ENCODE measurements around the gene ZMAT5. TPM values are rescaled to one million over a fixed set of nuclear protein-coding genes. Genes with fewer than 3 reads are reported as not detected.

ZMAT5 gene
- polyA plus RNA-seq, 1 experiment = 16.4 TPM

DNA sequence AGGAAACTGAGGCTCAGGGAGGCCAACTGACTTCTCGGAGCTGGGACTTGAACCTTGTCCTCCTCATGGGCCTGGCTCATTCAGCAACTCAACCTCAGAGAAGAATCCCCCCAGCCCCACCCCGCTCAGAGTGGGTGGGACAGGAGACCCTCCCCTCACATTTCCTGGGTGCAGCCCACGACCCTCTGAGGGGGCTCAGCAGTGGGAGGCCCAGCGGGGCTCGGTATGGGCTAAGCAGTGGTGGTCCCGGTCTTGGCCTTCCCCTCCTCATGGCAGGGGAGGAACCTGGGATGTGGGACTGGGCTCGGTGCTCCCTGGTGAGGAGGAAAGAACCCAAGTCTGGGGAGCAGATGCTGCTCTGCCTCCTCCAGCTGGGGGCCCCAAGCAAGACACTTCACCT, 61.2 kb downstream of the ZMAT5 start:
- H3K27ac ChIP-seq (ENCODE audit: low read depth, low read length) = no peak overlapping the region
- no peak for DNase-seq (ENCODE audit: low read depth, low spot score)

DNA sequence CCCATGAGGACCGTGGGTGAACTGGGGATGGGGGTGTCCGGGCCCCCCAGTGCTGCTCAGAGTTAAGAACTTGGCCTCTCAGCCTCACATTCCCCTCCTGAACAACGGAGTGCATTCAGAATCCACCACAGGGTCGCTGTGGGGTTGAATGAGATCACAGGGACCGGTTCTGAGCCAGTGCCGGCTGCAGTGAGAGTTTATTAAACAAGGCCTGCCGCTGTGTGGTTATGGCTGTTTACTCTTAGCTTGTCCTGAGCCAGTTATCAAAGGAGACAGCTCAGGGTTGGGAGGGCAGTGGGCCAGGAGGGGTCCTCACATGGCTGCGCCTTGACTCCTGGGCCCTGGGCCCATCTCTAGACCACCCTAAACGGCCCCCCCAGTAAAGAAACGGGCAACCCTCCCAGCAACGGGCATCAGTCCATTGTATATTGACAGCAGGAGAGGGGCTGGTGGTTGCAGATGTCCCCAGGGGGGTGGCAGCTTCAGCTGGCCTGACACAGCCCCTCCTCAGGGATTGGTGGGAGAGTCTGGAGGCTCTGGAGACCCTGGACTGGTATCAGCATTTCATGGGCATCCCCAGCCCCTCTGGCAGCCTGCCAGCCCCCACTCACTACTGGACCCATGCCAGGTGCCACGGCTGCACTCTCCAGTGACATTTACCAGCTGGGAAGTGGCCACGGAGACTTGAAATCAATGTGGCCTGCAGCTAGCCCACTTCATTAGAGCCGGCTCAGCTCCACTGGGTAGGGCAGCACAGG, 62.1 kb downstream of the ZMAT5 start:
- TF ChIP-seq, protein P1, sequence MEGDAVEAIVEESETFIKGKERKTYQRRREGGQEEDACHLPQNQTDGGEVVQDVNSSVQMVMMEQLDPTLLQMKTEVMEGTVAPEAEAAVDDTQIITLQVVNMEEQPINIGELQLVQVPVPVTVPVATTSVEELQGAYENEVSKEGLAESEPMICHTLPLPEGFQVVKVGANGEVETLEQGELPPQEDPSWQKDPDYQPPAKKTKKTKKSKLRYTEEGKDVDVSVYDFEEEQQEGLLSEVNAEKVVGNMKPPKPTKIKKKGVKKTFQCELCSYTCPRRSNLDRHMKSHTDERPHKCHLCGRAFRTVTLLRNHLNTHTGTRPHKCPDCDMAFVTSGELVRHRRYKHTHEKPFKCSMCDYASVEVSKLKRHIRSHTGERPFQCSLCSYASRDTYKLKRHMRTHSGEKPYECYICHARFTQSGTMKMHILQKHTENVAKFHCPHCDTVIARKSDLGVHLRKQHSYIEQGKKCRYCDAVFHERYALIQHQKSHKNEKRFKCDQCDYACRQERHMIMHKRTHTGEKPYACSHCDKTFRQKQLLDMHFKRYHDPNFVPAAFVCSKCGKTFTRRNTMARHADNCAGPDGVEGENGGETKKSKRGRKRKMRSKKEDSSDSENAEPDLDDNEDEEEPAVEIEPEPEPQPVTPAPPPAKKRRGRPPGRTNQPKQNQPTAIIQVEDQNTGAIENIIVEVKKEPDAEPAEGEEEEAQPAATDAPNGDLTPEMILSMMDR (IDR thresholded peaks at IDR 0.05; ENCODE audit: low read depth, low read length) = peak; percentile 32
- POLR2A ChIA-PET = no interaction called here
- DNase-seq (ENCODE audit: low read depth, low spot score) = peak; percentile 24

More for the DNA sequence above, 61.2 kb downstream of the ZMAT5 start:
- Histone ChIP-seq H3K4me3 (ENCODE audit: low read depth, low read length) (no peak overlapping the region), H3K9me3 (ENCODE audit: control insufficient read depth, insufficient read depth, low read length) (no peaks in the 10 kb centered on the region; the same call in 1 of the 2 replicates), H3K27me3 (ENCODE audit: control insufficient read depth, insufficient read depth, low read length) (peaks cover 23% of the 10 kb centered on the region)
- CTCF ChIA-PET = interaction anchor here (1.5 kb wide), 1 partner anchor 383 kb away, joined by 5 read pairs; no protein-coding TSS in a partner anchor
- TF ChIP-seq, protein P1 (IDR thresholded peaks at IDR 0.05; ENCODE audit: low read depth, low read length) = no peak
- POLR2A ChIA-PET = no interaction called here

DNA sequence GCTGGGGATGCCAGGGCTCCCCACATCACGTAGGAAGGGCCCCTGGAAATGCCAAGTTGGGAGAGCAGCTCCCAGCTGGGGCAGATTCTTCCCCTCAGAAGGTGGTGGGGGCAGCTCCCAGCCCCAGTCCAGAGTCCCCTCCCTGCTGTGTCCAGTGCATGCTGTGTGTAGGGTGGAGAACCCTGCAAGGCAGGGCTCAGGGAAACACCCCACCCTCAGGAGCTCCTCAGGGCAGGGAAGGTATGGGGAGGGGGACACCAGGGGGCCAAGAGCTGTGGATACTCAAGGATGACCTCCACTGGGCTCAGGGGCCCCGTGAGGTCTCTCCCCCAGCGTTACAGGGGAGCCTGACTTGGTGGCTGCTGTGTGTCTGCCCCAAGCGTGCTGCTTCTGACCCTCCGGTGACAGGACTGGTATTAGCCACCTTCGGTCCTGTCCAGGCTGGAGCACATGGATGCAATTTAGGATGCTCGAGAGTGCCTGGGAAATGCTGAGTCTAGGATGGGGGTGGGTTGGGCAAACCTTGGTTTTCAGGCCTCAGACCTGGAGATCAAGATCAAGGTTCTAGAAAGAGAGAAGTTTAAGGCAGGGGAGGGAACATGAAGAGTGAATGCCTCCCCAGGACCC, 63.1 kb downstream of the ZMAT5 start:
- H3K27ac ChIP-seq (ENCODE audit: low read depth, low read length) = no peak overlapping the region

More for the DNA sequence above, 62.1 kb downstream of the ZMAT5 start:
- Histone ChIP-seq H3K27me3 (ENCODE audit: control insufficient read depth, insufficient read depth, low read length) (peaks cover 20% of the 10 kb centered on the region), H3K27ac (ENCODE audit: low read depth, low read length) (peak overlapping the region; percentile 31), H3K4me3 (ENCODE audit: low read depth, low read length) (no peak overlapping the region), H3K9me3 (ENCODE audit: control insufficient read depth, insufficient read depth, low read length) (no peaks in the 10 kb centered on the region; the same call in 1 of the 2 replicates)
- CTCF ChIA-PET = interaction anchor here (0.6 to 1.5 kb wide), 4 partner anchors 60 to 384 kb away, joined by 3 to 5 read pairs (median 4); no protein-coding TSS in a partner anchor

DNA sequence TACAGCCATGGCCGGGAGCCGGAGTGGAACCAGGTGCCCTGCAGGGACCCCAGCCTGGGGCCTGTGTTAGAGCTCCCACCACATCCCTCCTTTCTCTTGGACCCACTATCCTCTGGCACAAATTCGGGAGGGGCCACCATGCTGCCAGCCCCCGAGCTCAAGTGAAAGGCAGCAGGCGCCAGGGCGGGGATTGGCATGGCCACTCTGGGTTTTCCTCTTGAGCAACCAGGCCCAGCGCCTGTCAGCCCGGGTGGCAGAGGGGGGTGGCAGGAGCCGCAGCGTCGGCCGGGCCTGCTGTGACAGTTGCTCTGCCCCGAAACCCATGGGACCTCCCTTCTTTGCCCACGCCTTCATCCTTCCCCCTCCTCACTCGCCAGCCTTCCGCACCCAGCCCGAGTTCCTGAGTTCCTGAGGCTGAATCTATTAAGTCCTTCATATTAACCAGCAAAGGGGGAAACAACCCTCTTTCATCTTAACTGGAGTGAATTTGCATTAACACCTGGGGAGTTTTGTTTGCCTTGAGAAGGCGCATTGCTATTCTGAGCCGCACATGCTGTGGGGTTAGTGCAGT, 63.8 kb downstream of the ZMAT5 start:
- no peak for DNase-seq (ENCODE audit: low read depth, low spot score)
- peaks cover 13% of the 10 kb centered on the region for H3K27me3 ChIP-seq (ENCODE audit: control insufficient read depth, insufficient read depth, low read length)
- POLR2A ChIA-PET = no interaction called here
- TF ChIP-seq, protein P1 (IDR thresholded peaks at IDR 0.05; ENCODE audit: low read depth, low read length) = no peak
- H3K27ac ChIP-seq (ENCODE audit: low read depth, low read length) = no peak overlapping the region
- no peaks in the 10 kb centered on the region; the same call in 1 of the 2 replicates for H3K9me3 ChIP-seq (ENCODE audit: control insufficient read depth, insufficient read depth, low read length)
- CTCF ChIA-PET = interaction anchor here (1.0 to 2.8 kb wide), 4 partner anchors 14 to 386 kb away, joined by 3 to 14 read pairs (median 4); no protein-coding TSS in a partner anchor
- no peak overlapping the region for H3K4me3 ChIP-seq (ENCODE audit: low read depth, low read length)

More for the DNA sequence above, 63.1 kb downstream of the ZMAT5 start:
- TF ChIP-seq, protein P1 (IDR thresholded peaks at IDR 0.05; ENCODE audit: low read depth, low read length) = no peak
- no peak for DNase-seq (ENCODE audit: low read depth, low spot score)
- H3K9me3 ChIP-seq (ENCODE audit: control insufficient read depth, insufficient read depth, low read length) = no peaks in the 10 kb centered on the region; the same call in 1 of the 2 replicates
- peaks cover 13% of the 10 kb centered on the region for H3K27me3 ChIP-seq (ENCODE audit: control insufficient read depth, insufficient read depth, low read length)
- no peak overlapping the region for H3K4me3 ChIP-seq (ENCODE audit: low read depth, low read length)
- ChIA-PET CTCF (interaction anchor here (1.3 kb wide), 1 partner anchor 301 kb away, joined by 4 read pairs; no protein-coding TSS in a partner anchor), POLR2A (no interaction called here)
